ENCODE results near the gene SOX6.

GRCh38 chr11:16011396-16011795 is 344.9 kb downstream of the SOX6 start:
- TF ChIP-seq, protein P1, sequence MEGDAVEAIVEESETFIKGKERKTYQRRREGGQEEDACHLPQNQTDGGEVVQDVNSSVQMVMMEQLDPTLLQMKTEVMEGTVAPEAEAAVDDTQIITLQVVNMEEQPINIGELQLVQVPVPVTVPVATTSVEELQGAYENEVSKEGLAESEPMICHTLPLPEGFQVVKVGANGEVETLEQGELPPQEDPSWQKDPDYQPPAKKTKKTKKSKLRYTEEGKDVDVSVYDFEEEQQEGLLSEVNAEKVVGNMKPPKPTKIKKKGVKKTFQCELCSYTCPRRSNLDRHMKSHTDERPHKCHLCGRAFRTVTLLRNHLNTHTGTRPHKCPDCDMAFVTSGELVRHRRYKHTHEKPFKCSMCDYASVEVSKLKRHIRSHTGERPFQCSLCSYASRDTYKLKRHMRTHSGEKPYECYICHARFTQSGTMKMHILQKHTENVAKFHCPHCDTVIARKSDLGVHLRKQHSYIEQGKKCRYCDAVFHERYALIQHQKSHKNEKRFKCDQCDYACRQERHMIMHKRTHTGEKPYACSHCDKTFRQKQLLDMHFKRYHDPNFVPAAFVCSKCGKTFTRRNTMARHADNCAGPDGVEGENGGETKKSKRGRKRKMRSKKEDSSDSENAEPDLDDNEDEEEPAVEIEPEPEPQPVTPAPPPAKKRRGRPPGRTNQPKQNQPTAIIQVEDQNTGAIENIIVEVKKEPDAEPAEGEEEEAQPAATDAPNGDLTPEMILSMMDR (IDR thresholded peaks at IDR 0.05), result no peak
- no peak for TF ChIP-seq POLR2A (IDR thresholded peaks at IDR 0.05)
